ENCODE measurements around the gene SLC23A2.

The SLC23A2 gene

DNA sequence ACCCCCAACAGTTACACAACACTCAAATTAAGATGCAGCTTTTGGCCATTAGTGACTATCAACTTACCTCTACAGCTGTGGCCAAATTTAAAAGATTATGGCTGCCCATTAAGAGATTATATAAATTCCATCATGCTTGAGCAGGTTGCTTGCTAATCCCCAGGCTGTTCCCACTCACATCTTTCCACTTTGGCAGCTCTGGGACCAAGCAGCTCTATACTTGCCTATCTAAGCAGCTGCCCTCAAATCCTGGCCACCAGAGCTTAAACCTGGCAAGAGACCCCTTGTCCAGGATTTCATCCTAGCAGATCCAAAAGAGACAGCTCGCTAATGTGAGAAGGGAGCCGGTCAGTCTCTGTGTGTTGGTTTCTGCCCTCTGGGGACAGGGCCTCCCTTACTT lies 127.9 kb downstream of the SLC23A2 start:
- TF ChIP-seq EZH2 (IDR thresholded peaks at IDR 0.05), result no peak
- no peak for TF ChIP-seq POLR2AphosphoS5 (IDR thresholded peaks at IDR 0.05; ENCODE audit: borderline replicate concordance, low read depth, low read length)
- TF ChIP-seq FOXP2 (optimal IDR thresholded peaks at IDR 0.05; ENCODE audit: control extremely low read depth, extremely low read length, insufficient read depth), result no peak
- Histone ChIP-seq H3K36me3 (ENCODE audit: insufficient read depth, low read length) (peaks cover 40% of the 10 kb centered on the region), H3K4me3 (no peak overlapping the region), H3K9me3 (ENCODE audit: low read depth, low read length) (no peaks in the 10 kb centered on the region), H3K9ac (ENCODE audit: insufficient read length) (no peak overlapping the region), H3K27ac (no peak overlapping the region)
- no peak for DNase-seq (ENCODE audit: low read depth, low spot score)

- DNase-seq (ENCODE audit: low read depth, low spot score), result no peak
- TF ChIP-seq POLR2AphosphoS5 (IDR thresholded peaks at IDR 0.05; ENCODE audit: borderline replicate concordance, low read depth, low read length) (no peak), EZH2 (IDR thresholded peaks at IDR 0.05) (no peak), FOXP2 (optimal IDR thresholded peaks at IDR 0.05; ENCODE audit: control extremely low read depth, extremely low read length, insufficient read depth) (no peak)
- Histone ChIP-seq H3K9me3 (ENCODE audit: low read depth, low read length) (no peaks in the 10 kb centered on the region), H3K4me3 (no peak overlapping the region), H3K27ac (no peak overlapping the region), H3K36me3 (ENCODE audit: insufficient read depth, low read length) (peaks cover 46% of the 10 kb centered on the region), H3K9ac (ENCODE audit: insufficient read length) (no peak overlapping the region)
Measured at GRCh38 chr20:4871486-4871885, 129.8 kb downstream of the SLC23A2 start.

- no peak for DNase-seq (ENCODE audit: low read depth, low spot score)
- no peaks in the 10 kb centered on the region for H3K9me3 ChIP-seq (ENCODE audit: low read depth, low read length)
- no peak overlapping the region for H3K9ac ChIP-seq (ENCODE audit: insufficient read length)
- TF ChIP-seq POLR2AphosphoS5 (IDR thresholded peaks at IDR 0.05; ENCODE audit: borderline replicate concordance, low read depth, low read length), result no peak
- no peak overlapping the region for H3K27ac ChIP-seq
- H3K36me3 ChIP-seq (ENCODE audit: insufficient read depth, low read length), result peaks cover 46% of the 10 kb centered on the region
- no peak overlapping the region for H3K4me3 ChIP-seq
Measured at GRCh38 chr20:4870906-4871305, 130.4 kb downstream of the SLC23A2 start.

- H3K9ac ChIP-seq (ENCODE audit: insufficient read length), result no peak overlapping the region
- H3K9me3 ChIP-seq (ENCODE audit: low read depth, low read length), result no peaks in the 10 kb centered on the region
- TF ChIP-seq FOXP2 (optimal IDR thresholded peaks at IDR 0.05; ENCODE audit: control extremely low read depth, extremely low read length, insufficient read depth), result no peak
- no peak for TF ChIP-seq POLR2AphosphoS5 (IDR thresholded peaks at IDR 0.05; ENCODE audit: borderline replicate concordance, low read depth, low read length)
- TF ChIP-seq EZH2 (IDR thresholded peaks at IDR 0.05), result no peak
- no peak overlapping the region for H3K4me3 ChIP-seq
- H3K36me3 ChIP-seq (ENCODE audit: insufficient read depth, low read length), result peaks cover 43% of the 10 kb centered on the region
- no peak for DNase-seq (ENCODE audit: low read depth, low spot score)
- no peak overlapping the region for H3K27ac ChIP-seq
Measured at GRCh38 chr20:4869290-4870193, 131.8 kb downstream of the SLC23A2 start.

GRCh38 chr20:4867051-4867450 lies 134.3 kb downstream of the SLC23A2 start:
- Histone ChIP-seq H3K9ac (ENCODE audit: insufficient read length) (no peak overlapping the region), H3K27ac (no peak overlapping the region), H3K4me3 (no peak overlapping the region), H3K9me3 (ENCODE audit: low read depth, low read length) (no peaks in the 10 kb centered on the region), H3K36me3 (ENCODE audit: insufficient read depth, low read length) (peaks cover 27% of the 10 kb centered on the region)
- DNase-seq (ENCODE audit: low read depth, low spot score), result no peak
- TF ChIP-seq EZH2 (IDR thresholded peaks at IDR 0.05) (no peak), FOXP2 (optimal IDR thresholded peaks at IDR 0.05; ENCODE audit: control extremely low read depth, extremely low read length, insufficient read depth) (no peak), POLR2AphosphoS5 (IDR thresholded peaks at IDR 0.05; ENCODE audit: borderline replicate concordance, low read depth, low read length) (no peak)

- H3K9ac ChIP-seq (ENCODE audit: insufficient read length), result no peak overlapping the region
- peaks cover 33% of the 10 kb centered on the region for H3K36me3 ChIP-seq (ENCODE audit: insufficient read depth, low read length)
- H3K9me3 ChIP-seq (ENCODE audit: low read depth, low read length), result no peaks in the 10 kb centered on the region
- H3K4me3 ChIP-seq, result no peak overlapping the region
- H3K27ac ChIP-seq, result no peak overlapping the region
- no peak for TF ChIP-seq FOXP2 (optimal IDR thresholded peaks at IDR 0.05; ENCODE audit: control extremely low read depth, extremely low read length, insufficient read depth)
- no peak for TF ChIP-seq EZH2 (IDR thresholded peaks at IDR 0.05)
- no peak for TF ChIP-seq POLR2AphosphoS5 (IDR thresholded peaks at IDR 0.05; ENCODE audit: borderline replicate concordance, low read depth, low read length)
- no peak for DNase-seq (ENCODE audit: low read depth, low spot score)
Measured at GRCh38 chr20:4866429-4866828, 134.9 kb downstream of the SLC23A2 start.

DNA sequence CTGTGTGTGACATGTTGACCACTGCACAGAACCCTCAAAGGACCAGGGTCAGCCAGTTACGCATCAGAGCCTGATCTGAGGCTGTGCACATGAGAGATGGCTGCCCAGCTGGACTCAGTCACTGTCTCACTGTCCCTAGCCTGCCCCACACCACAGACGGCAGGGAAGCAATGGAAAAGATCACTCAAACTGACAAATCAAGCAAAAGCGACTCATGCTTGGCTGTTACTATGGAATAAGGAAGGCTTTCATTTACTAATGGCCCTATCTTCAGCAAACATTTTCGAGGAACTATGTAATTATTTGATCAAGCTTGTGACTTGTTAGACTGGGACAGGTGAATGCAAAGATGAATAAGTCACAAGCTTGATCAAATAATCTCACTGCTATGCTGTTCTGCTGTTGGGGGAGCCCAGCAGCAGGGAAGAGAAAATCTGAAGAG lies 137.0 kb downstream of the SLC23A2 start:
- TF ChIP-seq FOXP2 (optimal IDR thresholded peaks at IDR 0.05; ENCODE audit: control extremely low read depth, extremely low read length, insufficient read depth), result no peak

GRCh38 chr20:4862661-4863060 lies 138.6 kb downstream of the SLC23A2 start:
- DNase-seq (ENCODE audit: low read depth, low spot score), result no peak
- Histone ChIP-seq H3K36me3 (ENCODE audit: insufficient read depth, low read length) (peaks cover 48% of the 10 kb centered on the region), H3K27ac (no peak overlapping the region), H3K4me3 (no peak overlapping the region), H3K9me3 (ENCODE audit: low read depth, low read length) (no peaks in the 10 kb centered on the region), H3K9ac (ENCODE audit: insufficient read length) (no peak overlapping the region)
- TF ChIP-seq POLR2AphosphoS5 (IDR thresholded peaks at IDR 0.05; ENCODE audit: borderline replicate concordance, low read depth, low read length) (no peak), FOXP2 (optimal IDR thresholded peaks at IDR 0.05; ENCODE audit: control extremely low read depth, extremely low read length, insufficient read depth) (no peak), EZH2 (IDR thresholded peaks at IDR 0.05) (no peak)

More for the DNA sequence above, 137.0 kb downstream of the SLC23A2 start:
- H3K36me3 ChIP-seq (ENCODE audit: insufficient read depth, low read length), result peaks cover 45% of the 10 kb centered on the region
- no peak overlapping the region for H3K4me3 ChIP-seq
- H3K9me3 ChIP-seq (ENCODE audit: low read depth, low read length), result no peaks in the 10 kb centered on the region
- no peak for DNase-seq (ENCODE audit: low read depth, low spot score)
- H3K9ac ChIP-seq (ENCODE audit: insufficient read length), result no peak overlapping the region
- no peak overlapping the region for H3K27ac ChIP-seq

DNA sequence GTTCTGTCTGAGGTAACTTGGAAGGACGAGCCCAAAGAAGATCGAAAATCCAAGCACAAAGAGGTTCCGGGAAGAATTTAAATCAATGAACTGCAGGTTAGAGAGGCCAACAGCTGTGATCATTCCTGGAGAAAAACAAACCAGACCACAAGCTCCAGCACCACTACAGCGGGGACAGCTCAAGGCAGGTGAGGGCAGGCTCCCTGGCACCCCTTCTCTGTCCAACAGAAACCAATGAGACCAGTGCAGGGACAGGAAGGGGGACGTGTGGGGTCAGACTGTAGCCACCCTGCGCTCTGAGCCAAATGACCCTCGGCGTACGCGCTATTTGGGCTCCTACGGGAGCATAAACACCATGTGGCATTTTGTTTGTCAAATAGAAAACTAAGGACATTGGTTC lies 139.3 kb downstream of the SLC23A2 start:
- H3K9me3 ChIP-seq (ENCODE audit: low read depth, low read length), result no peaks in the 10 kb centered on the region
- no peak overlapping the region for H3K9ac ChIP-seq (ENCODE audit: insufficient read length)
- no peak for DNase-seq (ENCODE audit: low read depth, low spot score)
- peaks cover 51% of the 10 kb centered on the region for H3K36me3 ChIP-seq (ENCODE audit: insufficient read depth, low read length)
- H3K4me3 ChIP-seq, result no peak overlapping the region
- TF ChIP-seq FOXP2 (optimal IDR thresholded peaks at IDR 0.05; ENCODE audit: control extremely low read depth, extremely low read length, insufficient read depth) (no peak), EZH2 (IDR thresholded peaks at IDR 0.05) (no peak), POLR2AphosphoS5 (IDR thresholded peaks at IDR 0.05; ENCODE audit: borderline replicate concordance, low read depth, low read length) (no peak)
- H3K27ac ChIP-seq, result no peak overlapping the region

All from SK-N-MC (cell line).